HG03342 (cell line): ENCODE data around the gene AGAP1.

Experiments used
- ATAC-seq: cut with Tn5 transposase; IDR thresholded peaks from one replicate; pipeline ENCODE4 v1.9.1; 2021; ENCODE audit warnings: mild to moderate bottlenecking, moderate library complexity; ENCODE audit not compliant: unreplicated experiment

Gene AGAP1

DNA sequence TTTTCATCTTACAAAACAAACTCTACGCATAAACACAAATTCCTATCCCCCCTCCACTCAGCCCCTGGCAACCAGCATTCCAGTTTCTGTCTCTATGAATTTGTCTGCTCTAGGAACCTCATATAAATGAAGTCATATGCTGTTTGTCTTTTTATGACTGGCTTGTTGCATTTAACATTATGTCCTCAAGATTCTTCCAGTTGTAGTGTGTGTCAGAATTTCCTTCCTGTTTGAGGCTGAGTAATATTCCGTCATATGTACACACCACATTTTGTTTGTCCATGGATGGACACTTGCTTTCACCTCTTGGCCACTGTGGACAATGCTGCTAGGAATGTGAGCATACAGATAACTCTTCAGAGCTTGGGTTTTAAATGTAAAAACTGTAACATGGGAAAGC, 402.2 kb downstream of the AGAP1 start:
- no peak for ATAC-seq

DNA sequence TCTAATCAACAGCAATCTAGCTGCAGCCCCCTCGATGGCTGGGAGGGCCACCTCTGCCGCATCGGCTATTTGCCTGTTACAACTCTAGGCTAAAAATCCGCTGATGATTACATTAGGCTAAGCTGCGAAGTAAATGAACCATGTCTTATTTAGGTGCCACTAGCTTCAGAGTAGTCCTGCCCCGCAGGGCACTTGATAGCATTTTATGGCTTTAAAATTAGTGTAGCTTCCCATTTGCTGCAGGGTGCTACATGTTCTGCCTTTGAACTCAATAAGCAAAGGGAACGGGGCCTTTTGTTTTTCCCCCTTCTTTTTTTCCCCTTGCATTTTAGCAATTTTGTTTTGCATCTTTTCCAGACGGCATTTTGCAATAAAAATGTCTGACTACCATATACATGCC, 404.1 kb downstream of the AGAP1 start:
- ATAC-seq: no peak

GRCh38 chr2:235898766-235899165, 404.9 kb downstream of the AGAP1 start:
- no peak for ATAC-seq

DNA sequence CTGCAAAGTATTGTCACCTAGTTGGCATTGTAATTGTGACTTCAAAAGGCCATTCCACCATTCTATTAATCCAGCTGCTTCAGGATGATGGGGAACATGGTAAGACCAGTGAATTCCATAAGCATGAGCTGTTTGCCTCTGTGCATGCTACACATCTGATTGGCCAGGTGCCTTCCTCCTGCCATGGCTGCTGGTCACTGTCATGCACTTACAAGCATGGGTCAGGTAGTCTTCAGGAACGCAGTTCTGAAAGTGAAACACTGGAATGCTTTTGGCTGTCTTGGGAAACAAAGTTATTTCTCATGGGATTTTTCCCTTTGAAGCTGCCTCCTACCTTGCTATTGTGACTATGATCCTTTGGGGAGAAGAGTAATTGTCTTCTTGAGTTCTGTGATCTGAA, 406.8 kb downstream of the AGAP1 start:
- ATAC-seq: no peak

DNA sequence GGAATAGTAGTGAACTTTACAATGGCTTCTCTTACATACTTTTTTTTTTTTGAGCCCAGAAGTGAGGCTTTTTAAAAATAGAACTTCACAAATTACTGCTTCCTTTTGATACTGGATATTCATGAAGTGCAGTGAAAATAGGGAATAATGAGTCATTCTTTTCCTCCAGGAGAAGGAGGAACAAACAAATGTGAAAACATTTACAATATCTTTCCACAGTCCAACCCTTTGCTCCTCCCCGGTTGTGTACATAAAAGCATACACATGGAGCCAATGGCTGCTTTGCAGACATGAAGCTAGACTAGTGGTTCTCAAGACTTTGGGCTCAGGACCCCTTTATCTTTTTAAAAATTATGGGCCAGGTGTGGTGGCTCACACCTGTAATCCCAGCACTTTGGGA, 407.4 kb downstream of the AGAP1 start:
- ATAC-seq: no peak

DNA sequence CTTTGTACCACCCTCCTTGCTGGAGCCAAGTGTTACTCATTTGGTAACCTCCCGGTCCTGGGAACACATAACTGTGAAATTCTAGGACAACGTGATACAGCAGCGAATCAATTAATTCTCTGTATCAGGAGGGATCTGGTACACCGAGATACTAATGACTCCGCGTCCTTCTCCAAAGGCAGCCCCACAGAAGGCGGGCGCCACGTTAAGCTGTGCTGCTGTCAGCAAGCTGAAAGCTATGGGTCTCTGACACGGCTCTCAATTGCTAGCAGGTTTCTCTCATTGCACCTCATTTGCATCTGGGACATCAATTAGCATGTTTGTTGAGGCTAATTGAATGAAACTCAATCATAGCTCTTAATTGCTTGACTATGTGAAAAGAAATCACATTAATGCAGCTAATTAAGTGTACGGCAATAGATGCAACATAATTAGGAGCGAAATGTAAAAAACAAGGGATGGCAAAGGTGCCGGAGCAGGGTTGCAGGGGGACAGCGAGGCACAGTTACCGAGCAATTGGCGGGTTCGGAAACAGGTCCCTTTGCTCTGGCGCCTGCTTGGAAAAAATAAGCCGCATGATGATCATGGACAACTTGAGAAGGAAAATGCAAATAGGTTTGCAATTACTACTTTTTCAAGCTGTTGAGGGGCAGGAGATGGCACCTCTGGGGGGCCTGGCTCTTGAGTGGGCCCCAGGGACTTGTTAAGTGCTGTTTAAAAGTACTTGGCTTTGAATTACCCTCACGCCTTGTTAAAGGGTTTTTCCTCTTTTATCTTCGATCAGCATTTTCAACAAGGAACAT, 410.1 kb downstream of the AGAP1 start:
- ATAC-seq: no peak

DNA sequence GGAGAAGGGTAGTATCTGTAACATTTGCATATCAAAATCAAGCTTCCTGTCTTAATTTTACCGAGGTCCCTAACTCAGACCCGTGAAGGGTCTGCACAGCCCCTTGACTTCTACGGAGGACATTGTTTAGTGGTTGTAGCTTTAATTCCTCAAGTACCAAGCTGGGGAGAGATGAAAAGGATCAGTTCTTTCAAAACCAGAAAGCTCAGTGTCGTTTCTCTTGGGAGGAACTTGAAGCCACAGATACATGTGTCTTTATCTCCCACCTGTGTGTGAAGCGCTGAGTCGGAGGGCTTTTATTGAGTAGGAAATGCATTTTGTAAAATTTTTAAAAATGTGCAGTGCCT, 410.7 kb downstream of the AGAP1 start:
- ATAC-seq: no peak

DNA sequence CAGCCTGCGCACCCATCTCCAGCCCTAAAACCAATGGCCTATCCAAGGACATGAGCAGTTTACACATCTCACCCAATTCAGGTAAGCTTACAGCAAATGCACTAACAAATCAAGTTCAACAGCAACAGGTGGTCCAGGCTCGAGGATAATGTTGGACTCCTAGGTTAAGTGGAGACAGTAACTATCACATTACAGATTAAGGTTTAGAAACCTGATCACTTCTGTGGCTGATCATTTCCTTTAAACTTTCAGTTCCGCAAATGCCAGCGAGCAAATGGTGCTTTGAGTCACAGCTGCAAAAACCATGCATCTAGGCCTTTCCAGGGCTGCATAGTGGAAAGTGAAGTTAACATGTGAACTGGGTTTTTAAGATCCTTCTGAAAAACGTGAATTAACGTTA, 415.0 kb downstream of the AGAP1 start:
- peak; percentile 69 for ATAC-seq

- ATAC-seq: no peak
Measured at GRCh38 chr2:235909358-235909757, 415.5 kb downstream of the AGAP1 start.

DNA sequence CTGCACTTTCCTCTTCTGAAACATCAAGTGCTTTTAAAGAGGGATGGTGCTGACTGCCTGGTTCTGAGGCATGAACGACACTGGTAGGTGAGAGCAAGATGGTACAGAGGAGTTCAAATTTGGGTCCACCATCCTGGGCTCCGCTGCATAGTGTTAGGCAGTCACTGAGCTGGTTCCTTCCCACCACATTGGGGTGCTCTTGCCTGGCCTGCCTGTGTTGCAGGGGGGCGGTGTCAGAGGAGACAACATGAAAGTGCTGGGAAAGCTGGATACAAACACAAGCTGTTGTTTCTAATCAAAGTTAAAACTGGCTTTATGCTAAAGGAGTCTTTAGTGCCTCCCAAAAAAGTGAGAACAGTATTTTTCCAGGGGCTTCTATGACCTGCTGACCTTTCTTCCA, 416.2 kb downstream of the AGAP1 start:
- no peak for ATAC-seq

- ATAC-seq: no peak
Measured at GRCh38 chr2:235911125-235911524, 417.3 kb downstream of the AGAP1 start.

DNA sequence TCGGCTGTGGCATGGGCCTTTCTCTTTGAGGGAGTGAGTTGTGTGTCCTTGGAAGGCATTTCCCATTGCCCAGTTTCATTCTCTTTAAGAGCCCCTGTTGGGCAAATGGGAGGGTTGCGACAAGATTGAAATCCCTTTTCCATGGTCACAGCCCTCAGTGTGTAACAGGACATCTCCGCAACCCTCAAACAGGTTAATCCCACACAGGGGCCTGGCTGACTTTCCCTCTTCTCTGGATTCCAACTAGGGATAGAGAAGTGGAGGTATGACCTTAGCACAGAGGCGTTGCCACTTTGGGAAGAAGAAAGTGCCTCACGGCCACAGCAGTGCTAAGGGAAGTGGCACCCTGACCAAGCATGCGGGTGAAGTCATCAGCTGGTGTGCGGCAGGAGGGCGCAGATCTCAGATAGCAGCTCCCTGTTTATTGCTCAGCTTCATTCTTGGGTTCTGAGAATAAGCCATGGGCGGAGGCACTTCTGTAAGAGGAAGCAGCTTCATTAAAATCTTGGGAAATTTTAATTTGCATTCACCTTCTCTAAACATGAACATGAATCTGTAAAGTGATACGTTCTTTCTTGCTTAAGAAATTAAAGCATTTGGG, 417.9 kb downstream of the AGAP1 start:
- no peak for ATAC-seq

GRCh38 chr2:235914756-235915155, 420.9 kb downstream of the AGAP1 start:
- ATAC-seq: no peak

- no peak for ATAC-seq
Measured at GRCh38 chr2:235917506-235917905, 423.7 kb downstream of the AGAP1 start.

DNA sequence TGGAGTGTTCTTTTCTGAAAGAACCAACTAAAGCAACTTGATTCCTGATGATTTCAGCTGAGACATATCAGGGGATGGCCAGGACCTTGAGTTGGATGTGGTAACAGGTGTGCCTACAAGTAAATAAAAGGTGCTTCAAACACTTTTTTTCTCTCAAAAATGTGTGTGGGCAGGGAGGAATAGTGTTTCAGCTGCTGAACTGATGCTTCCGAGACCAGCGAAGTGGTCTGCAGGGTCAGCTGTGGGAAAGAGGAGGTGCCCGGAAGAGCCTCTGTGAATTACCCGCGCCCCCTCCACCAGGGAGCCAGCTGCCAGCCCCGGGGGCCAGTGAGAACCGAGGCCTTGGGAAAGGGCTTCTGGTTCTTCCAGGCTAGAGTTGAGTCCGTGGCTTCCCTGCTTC, 425.0 kb downstream of the AGAP1 start:
- ATAC-seq: no peak

DNA sequence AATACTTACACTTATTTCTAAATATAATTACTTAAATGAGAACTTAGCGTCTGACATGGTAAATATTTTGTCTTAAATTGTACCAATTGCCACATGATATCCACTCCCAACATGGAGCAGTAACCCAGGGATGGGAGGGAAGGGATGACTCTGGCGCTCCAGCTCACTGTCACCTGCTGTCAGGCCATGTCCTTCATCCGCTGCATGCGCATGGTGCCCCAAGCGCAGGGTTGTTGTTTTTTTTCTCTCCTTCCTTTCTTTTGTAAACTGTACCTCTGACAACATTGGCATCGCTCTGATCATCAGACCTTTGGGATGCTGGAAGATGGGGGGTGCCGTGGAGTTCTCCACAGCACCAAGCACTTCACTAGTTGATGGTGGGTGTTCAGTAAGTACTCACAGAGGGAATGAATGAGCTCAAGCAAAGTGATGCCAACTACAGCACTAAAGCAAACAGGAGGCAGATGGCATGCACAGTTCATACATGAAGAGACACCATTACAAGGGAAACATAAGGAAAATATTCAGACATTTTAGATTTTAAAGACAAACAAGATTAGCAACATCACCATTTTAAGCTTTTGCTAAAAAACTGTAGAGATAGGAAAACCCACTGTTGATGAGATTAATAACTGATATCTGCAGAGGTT, 426.5 kb downstream of the AGAP1 start:
- ATAC-seq: no peak

DNA sequence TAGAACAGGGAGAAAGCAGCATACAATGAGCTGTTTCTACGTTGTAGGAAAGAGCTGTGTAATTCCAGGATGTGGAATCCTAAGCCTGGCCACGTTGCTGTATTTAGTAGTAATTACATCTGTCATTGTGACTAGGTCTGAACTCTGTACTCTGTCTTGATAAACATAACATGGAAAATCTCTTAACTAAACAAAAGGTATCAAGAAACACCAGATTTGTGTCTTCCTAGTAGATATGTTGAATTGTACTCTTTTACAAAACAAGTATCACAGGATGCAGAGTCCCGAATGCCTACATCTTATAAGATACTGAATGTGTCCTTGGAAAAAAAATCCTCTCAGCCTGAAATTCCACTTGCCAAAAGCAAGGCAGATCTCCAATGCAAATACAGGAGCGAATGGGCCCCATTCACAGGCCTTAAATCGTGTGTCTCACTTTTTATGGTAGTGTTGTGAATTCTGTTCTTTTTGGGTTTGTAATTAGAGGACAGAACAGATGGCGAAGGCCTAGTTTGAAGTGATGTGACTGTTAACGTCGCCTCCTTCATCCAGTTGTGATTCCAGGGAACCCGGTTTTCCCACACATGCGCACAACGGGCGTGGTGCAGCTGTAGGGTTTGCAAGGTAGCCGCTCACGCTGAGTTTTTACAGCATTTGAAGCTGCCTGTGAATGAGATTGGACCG, 427.8 kb downstream of the AGAP1 start:
- ATAC-seq: no peak

GRCh38 chr2:235922839-235923238, 429.0 kb downstream of the AGAP1 start:
- no peak for ATAC-seq

DNA sequence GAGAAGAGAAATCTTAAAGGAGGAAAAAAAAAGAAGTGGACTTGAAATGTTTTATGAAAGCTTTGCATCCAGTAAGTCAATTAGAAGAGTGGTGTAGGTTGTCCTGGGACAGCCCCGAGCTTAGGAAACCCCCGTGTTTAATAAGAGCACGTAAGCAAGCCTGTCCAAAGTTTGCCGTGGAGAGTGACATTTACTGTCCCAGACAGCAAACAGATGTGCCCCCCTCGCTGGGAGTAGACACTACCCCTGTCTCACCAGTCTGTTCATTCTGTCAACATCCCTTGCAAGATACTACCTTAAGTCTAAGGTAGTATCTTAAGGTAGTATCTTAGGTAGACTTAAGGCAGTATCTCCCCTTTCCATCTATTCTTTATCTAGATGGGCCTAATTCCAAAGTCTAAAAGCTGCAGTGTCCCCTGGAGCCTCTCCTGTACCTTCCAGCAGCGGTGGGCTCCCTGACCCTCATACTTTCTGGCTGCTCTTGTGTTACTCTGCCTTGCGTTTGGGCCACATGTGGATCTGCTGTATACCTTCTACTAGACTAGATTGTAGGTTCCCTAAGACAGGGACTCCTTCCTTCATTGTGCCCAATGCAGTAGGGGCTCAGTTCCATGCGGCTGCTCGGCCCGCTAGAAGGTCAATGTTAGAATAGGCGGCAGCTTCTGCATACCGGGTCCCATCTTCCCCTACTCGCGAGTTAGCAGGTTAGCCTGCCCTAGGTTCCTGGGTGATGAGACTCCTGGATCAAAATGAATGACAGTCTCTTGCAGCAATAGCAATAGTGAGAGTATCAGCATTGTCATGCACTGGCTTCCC, 430.2 kb downstream of the AGAP1 start:
- no peak for ATAC-seq

DNA sequence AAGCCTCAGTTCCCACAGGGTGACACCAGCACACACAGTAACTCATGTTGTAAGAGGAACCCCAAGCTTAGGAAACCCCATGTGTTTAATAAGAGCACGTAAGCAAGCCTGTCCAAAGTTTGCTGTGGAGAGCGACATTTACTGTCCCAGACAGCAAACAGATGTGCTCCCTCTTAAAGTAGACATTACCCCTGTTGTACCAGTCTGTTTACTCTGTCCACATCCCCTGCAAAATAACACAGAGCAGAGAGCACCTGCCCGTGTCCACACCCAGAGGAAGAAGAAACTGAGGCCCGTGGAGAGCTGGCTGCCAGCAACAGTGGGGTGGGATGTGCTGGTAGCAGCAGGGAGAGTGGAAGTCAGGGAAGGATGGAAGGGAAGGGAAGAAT, 430.8 kb downstream of the AGAP1 start:
- no peak for ATAC-seq
